RWPE1 (cell line): ENCODE results near the gene PTGES2.

Source experiments
- CTCF ChIA-PET: fragments of 350-600 bp; sonication (Branson Sonifier 250); formaldehyde crosslinking; extraction: SDS; loops from one replicate; lab custom pipeline; 2021; lab: Yijun Ruan, JAX
- POLR2A ChIA-PET: fragments of 400-600 bp; formaldehyde crosslinking; extraction: SDS; loops from one replicate; lab custom pipeline; 2020; ENCODE audit warnings: antibody characterized with exemption; ENCODE audit not compliant: low non-redundant PET; lab: Yijun Ruan, JAX
- DNase-seq: peaks from one replicate; pipeline ENCODE4 v3.0.0; 2012; ENCODE audit warnings: low spot score
- H3K27ac ChIP-seq: fragments of 450-650 bp; 2 replicates; pipeline ENCODE4 v1.5.1; 2017
- CTCF ChIP-seq: fragments of 450-650 bp; conservative IDR thresholded peaks from 2 replicates; pipeline ENCODE4 v1.5.1; 2017; ENCODE audit warnings: low read depth, mild to moderate bottlenecking

Gene PTGES2

GRCh38 chr9:128127568-128127989 is at the start of gene PTGES2:
PTGES2 (minus strand) TSS chr9:128127729; CDS start chr9:128127717, 12 bp downstream.
- POLR2A ChIA-PET, result interaction anchor here (0.6 to 2.0 kb wide), 2 partner anchors 33 to 238 kb away, joined by 4 to 7 read pairs; partner anchors contain the start of gene BBLN
- CTCF ChIA-PET, result interaction anchor here (1.0 to 4.2 kb wide), 2 partner anchors 10 to 15 kb away, joined by 3 to 40 read pairs; no protein-coding TSS in a partner anchor
- TF ChIP-seq CTCF, result no peak
- H3K27ac ChIP-seq, result peak within 1 kb of the TSS; percentile 95
- peak; percentile 83 for DNase-seq

GRCh38 chr9:128175726-128176125 is 48.2 kb upstream of the PTGES2 start:
- POLR2A ChIA-PET, result interaction anchor here (1.1 kb wide), 1 partner anchor 12 kb away, joined by 3 read pairs; no protein-coding TSS in a partner anchor
- CTCF ChIA-PET, result interaction anchor here (0.9 to 1.1 kb wide), 2 partner anchors 15 to 60 kb away, joined by 3 to 4 read pairs; partner anchors contain the start of gene CIZ1
- H3K27ac ChIP-seq, result peak overlapping the region; percentile 52

DNA sequence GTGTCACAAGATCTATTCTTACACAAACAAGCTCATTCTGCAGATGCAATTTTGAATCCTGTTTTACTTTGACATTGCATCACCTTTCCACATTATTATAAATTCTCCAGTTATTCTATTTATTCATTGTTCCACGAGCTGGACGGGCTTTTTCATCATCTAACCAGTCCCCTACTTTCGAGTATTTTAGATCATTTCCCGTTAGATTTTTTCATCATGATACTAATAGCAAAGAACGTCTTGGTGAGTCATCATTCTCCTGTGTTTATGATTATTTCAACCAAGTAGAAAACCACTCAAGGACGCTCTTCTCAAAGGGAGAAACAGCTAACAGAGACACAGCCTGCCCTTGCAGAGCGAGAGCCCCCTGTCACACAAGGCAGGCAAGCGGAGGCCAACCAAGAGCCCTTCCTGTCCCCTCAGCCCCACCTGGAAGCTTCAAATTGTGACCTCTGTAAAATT is 47.6 kb upstream of the PTGES2 start:
- DNase-seq, result no peak
- ChIA-PET POLR2A (interaction anchor here (1.1 kb wide), 1 partner anchor 12 kb away, joined by 3 read pairs; no protein-coding TSS in a partner anchor), CTCF (interaction anchor here (0.9 to 1.1 kb wide), 2 partner anchors 16 to 60 kb away, joined by 3 to 4 read pairs; partner anchors contain the start of gene CIZ1)
- peak overlapping the region; percentile 52 for H3K27ac ChIP-seq
- TF ChIP-seq CTCF, result no peak

More at GRCh38 chr9:128175726-128176125, 48.2 kb upstream of the PTGES2 start:
- TF ChIP-seq CTCF, result no peak
- DNase-seq, result no peak

GRCh38 chr9:128174062-128174461 is 46.5 kb upstream of the PTGES2 start:
- ChIA-PET CTCF (interaction anchor here (0.7 kb wide), 1 partner anchor 66 kb away, joined by 3 read pairs; no protein-coding TSS in a partner anchor), POLR2A (no interaction called here)
- DNase-seq, result no peak
- TF ChIP-seq CTCF, result no peak
- H3K27ac ChIP-seq, result no peak overlapping the region; the same call in 1 of the 2 replicates

DNA sequence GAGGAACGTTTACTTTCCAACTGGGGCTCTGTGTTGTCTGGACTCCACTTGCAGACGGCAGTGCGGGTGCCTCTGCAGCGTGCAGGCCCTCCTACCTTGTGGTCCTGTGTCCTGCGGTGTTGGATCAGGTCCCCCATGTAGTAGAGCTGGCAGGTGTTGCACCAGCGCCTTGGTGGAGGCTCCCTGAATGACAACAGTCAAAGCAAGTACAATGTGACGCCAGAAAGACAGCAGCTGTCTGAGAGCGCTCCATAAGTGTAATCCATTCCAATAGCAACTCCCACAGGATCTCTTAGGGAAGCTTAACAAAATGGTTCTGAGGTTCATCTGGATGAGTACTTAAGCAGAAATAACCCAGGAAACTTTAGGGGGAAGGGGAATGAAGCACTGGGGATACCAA is 42.4 kb upstream of the PTGES2 start:
- TF ChIP-seq CTCF, result no peak
- DNase-seq, result no peak
- CTCF ChIA-PET, result no interaction called here
- POLR2A ChIA-PET, result no interaction called here
- H3K27ac ChIP-seq, result no peak overlapping the region

- ChIA-PET CTCF (no interaction called here), POLR2A (no interaction called here)
- H3K27ac ChIP-seq, result no peak overlapping the region
- TF ChIP-seq CTCF, result no peak
- no peak for DNase-seq
Observed at GRCh38 chr9:128169492-128169891, 42.0 kb upstream of the PTGES2 start.
